ENCODE results near the gene HARS1.
"Not testable (repeated sequence)": the region's sequence is repeated elsewhere in the genome, so short reads cannot be mapped to it uniquely, and the experiment has no call there.

Gene HARS1

GRCh38 chr5:140632366-140633020, 58.7 kb downstream of the HARS1 start:
- peak; percentile 66 for DNase-seq

GRCh38 chr5:140631831-140632365, 59.3 kb downstream of the HARS1 start:
- DNase-seq: peak; percentile 66

GRCh38 chr5:140631036-140631417, 60.1 kb downstream of the HARS1 start:
- no peak for DNase-seq

- no peak for DNase-seq
Observed at GRCh38 chr5:140630292-140631035, 60.7 kb downstream of the HARS1 start.

- no peak for DNase-seq
Observed at GRCh38 chr5:140628711-140629110, 62.5 kb downstream of the HARS1 start.

- no peak for DNase-seq
Observed at GRCh38 chr5:140627972-140628371, 63.2 kb downstream of the HARS1 start.

GRCh38 chr5:140624886-140625285, 66.3 kb downstream of the HARS1 start:
- not testable (repeated sequence) for DNase-seq

Data from NCI-H146 (cell line).